ENCODE results near the gene MED13L.

GRCh38 chr12:116126610-116127009, 150.9 kb downstream of the MED13L start:
- TF ChIP-seq CTCF (conservative IDR thresholded peaks at IDR 0.05; ENCODE audit: low read depth, low read length) (no peak), EZH2 (IDR thresholded peaks at IDR 0.05; ENCODE audit: borderline replicate concordance, low read depth, low read length, poor library complexity, severe bottlenecking) (no peak)

Data from A673 (cell line).